Tibial artery (tissue), 4 donors: ENCODE data around the gene TSR3.
A peak's percentile ranks its signal among the peaks of the same experiment; 100 is the strongest.

Source experiments
- DNase-seq, 2 donors: peaks; one replicate each; pipeline ENCODE4 v3.0.0-alpha.2; 2019
- H3K27ac ChIP-seq, 2 donors: fragments of 200-600 bp; sonication (generic) in 1 of 2; 1 replicate in 1 of 2; 2 replicates in 1 of 2; pipeline ENCODE4 v1.5.1; 2018 to 2019; ENCODE audit warnings: mild to moderate bottlenecking in 1 of 2
- H3K27me3 ChIP-seq, 2 donors: fragments of 200-600 bp; sonication (generic) in 1 of 2; one replicate each; pipeline versions ENCODE4 v1.5.1 to v1.6.0; 2016 to 2019
- H3K36me3 ChIP-seq, 3 donors: fragments of 200-600 bp; sonication (generic) in 2 of 3; one replicate each; pipeline ENCODE4 v1.5.1; 2016 to 2019; ENCODE audit warnings: mild to moderate bottlenecking in 2 of 3
- H3K4me1 ChIP-seq, 4 donors: fragments of 200-600 bp; sonication (generic) in 2 of 4; 1 replicate in 3 of 4; 2 replicates in 1 of 4; pipeline ENCODE4 v1.5.1; 2016 to 2019
- H3K4me3 ChIP-seq, 2 donors: fragments of 200-600 bp; sonication (generic) in 1 of 2; 1 replicate in 1 of 2; 2 replicates in 1 of 2; pipeline ENCODE4 v1.5.1; 2018 to 2019; ENCODE audit warnings: mild to moderate bottlenecking in 2 of 2
- H3K9me3 ChIP-seq, 3 donors: fragments of 200-600 bp; sonication (generic) in 1 of 3; one replicate each; pipeline ENCODE4 v1.5.1; 2016 to 2019
- intact Hi-C: fragments of 100-400 bp; cut with DNase I; formaldehyde crosslinking; loops from one replicate; pipeline ENCODE4 v1.15.0; 2023; ENCODE audit warnings: low total_unique reads
- TF ChIP-seq, protein P1 (sequence below), 2 experiments: fragments of 200-600 bp in 1 of 2; fragments of 450-650 bp in 1 of 2; IDR thresholded peaks; one replicate each; pipeline ENCODE4 v1.5.1; 2017 to 2019; ENCODE audit warnings: antibody characterized with exemption in 2 of 2, mild to moderate bottlenecking in 1 of 2, moderate library complexity in 1 of 2

TSR3 gene

DNA sequence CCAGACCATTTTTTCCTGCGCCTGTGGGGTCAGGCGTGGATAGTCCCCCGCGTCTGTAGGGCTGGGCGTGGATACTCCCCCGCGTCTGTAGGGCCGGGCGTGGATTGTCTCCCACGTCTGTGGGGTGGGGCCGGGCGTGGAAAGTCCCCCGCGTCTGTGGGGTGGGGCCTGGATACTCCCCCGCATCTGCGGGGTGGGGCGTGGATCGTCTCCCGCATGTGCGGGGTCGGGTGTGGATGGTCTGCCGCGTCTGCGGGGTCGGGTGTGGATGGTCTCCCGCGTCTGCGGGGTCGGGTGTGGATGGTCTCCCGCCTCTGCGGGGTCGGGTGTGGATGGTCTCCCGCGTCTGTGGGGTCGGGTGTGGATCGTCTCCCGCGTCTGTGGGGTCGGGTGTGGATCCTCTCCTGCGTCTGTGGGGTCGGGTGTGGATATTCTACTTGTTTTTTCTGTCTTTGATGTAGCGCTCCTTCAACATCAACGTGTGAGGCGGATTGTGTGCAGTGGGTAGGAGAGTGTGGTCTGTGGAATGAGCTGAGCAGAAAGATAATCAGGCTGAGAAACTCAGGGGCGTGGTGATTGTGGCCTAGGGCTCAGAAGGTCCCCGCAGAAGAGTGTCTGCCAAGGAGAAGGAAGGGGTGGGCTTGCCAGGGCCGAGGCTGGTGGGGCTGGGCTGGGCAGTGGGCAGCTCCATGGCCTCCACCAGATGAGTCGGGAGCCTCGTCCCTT, 3.3 kb upstream of the TSR3 start:
- no peaks in the 10 kb centered on the region for H3K27me3 ChIP-seq
- no peaks in the 10 kb centered on the region for H3K9me3 ChIP-seq
- no peak for DNase-seq
- intact Hi-C loops, result no loop called here
- no peak overlapping the region for H3K4me3 ChIP-seq
- peaks cover under 1 to 27% (median 2%) of the 10 kb centered on the region in 3 donors for H3K36me3 ChIP-seq
- TF ChIP-seq, protein P1, sequence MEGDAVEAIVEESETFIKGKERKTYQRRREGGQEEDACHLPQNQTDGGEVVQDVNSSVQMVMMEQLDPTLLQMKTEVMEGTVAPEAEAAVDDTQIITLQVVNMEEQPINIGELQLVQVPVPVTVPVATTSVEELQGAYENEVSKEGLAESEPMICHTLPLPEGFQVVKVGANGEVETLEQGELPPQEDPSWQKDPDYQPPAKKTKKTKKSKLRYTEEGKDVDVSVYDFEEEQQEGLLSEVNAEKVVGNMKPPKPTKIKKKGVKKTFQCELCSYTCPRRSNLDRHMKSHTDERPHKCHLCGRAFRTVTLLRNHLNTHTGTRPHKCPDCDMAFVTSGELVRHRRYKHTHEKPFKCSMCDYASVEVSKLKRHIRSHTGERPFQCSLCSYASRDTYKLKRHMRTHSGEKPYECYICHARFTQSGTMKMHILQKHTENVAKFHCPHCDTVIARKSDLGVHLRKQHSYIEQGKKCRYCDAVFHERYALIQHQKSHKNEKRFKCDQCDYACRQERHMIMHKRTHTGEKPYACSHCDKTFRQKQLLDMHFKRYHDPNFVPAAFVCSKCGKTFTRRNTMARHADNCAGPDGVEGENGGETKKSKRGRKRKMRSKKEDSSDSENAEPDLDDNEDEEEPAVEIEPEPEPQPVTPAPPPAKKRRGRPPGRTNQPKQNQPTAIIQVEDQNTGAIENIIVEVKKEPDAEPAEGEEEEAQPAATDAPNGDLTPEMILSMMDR (IDR thresholded peaks at IDR 0.05), result no peak
- peaks cover 0 to 52% (median 25%) of the 10 kb centered on the region in 4 donors for H3K4me1 ChIP-seq
- no peak overlapping the region for H3K27ac ChIP-seq

DNA sequence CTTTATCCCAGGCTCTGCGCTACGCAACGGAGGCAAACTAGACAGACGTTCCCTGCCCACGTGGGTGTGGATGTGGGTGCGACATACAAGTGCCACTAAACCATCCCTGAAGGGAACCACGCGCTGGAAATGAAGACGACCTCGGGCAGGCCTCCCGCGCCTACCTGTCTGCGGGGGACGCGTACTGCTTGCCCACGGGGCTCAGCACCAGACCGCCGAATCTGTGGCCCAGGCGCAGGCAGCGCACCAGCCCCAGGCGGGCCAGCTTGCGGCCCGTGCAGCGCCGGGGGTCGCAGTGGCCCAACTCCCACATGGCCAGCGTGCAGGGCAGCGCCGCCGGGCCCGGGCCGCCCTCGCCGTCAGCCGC, 480 bp downstream of the TSR3 start:
- TF ChIP-seq, protein P1 (IDR thresholded peaks at IDR 0.05), result no peak

DNA sequence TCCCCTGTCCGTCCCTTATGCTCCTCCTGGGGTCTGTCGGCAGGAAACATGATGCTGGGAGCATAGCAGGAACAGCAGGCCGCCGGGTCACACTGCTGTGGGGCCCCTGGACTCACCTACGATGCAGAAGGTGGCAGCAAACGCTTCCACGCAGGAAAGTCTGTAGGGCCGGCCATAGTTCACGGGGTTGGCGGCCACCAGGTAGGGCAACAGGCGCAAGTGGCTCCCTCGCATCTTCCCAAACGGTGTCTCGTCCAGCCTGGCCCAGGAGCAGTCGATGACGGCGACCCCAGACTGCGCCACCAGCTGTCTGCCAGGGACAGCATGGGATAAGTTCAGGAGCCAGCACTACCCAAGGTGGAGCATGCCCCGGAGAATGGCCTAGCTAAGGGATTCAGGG, 987 bp downstream of the TSR3 start:
- Histone ChIP-seq H3K27me3 (no peaks in the 10 kb centered on the region), H3K36me3 (peaks cover 19 to 45% (median 25%) of the 10 kb centered on the region in 3 donors), H3K4me3 (peak overlapping the region; percentile 69 to 96), H3K4me1 (peaks cover 0 to 44% (median 25%) of the 10 kb centered on the region in 4 donors), H3K27ac (no peak overlapping the region), H3K9me3 (no peaks in the 10 kb centered on the region)
- intact Hi-C loops, result no loop called here
- TF ChIP-seq, protein P1 (IDR thresholded peaks at IDR 0.05), result no peak
- DNase-seq, result no peak

More for the DNA sequence above, 480 bp downstream of the TSR3 start:
- H3K27me3 ChIP-seq, result no peaks in the 10 kb centered on the region
- peaks cover 19 to 45% (median 25%) of the 10 kb centered on the region in 3 donors for H3K36me3 ChIP-seq
- peak overlapping the region; percentile 55 to 74 for H3K27ac ChIP-seq
- intact Hi-C loops, result no loop called here
- no peaks in the 10 kb centered on the region for H3K9me3 ChIP-seq
- H3K4me3 ChIP-seq, result peak overlapping the region; percentile 69 to 96
- H3K4me1 ChIP-seq, result peaks cover 0 to 49% (median 25%) of the 10 kb centered on the region in 4 donors
- DNase-seq, result no peak

DNA sequence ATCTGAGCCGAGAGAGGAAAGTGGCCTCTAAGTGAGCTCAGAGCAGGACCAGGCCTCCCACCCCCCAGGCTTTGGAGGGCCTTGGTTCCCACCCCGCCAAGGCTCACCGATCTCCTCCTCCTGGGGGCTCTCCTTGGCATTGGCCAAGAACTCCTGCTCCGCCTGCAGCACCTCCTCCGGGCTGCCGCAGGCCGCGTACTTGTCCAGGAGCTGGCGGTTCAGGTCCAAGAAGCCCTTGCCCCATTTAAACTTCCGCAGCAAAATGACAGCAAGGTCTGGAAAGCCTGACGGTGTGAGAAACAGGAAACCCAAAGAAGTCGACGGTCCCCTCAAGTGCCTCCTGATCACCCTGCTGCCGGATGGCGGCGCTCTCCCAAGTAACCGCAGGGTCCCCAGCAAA, 1.7 kb downstream of the TSR3 start:
- intact Hi-C loops, result no loop called here
- Histone ChIP-seq H3K9me3 (no peaks in the 10 kb centered on the region), H3K4me3 (no peak overlapping the region), H3K27ac (no peak overlapping the region), H3K4me1 (peaks cover 0 to 37% (median 25%) of the 10 kb centered on the region in 4 donors), H3K36me3 (peaks cover 19 to 45% (median 25%) of the 10 kb centered on the region in 3 donors), H3K27me3 (no peaks in the 10 kb centered on the region)
- TF ChIP-seq, protein P1 (IDR thresholded peaks at IDR 0.05), result no peak
- DNase-seq, result no peak

DNA sequence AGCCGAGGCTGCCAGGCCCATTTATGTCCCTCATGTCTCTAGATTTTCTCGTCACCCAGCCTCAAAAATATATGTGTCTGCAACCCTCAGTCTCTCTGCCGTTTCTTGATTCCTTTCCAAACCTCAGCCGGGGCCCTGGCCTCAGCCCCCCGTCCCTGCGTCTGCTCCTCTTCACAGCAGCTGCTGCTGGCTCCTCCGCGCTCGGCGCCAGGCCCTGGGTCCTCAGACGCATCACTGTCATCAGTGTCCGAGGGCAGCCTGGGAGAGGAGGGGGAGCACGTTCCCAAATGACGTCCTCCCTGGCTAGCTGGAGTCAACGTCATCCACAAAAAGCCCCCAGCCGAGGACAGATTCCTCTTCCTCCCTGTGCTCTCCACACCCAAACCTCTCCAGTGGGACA, 2.3 kb downstream of the TSR3 start:
- Histone ChIP-seq H3K4me3 (no peak overlapping the region), H3K27me3 (no peaks in the 10 kb centered on the region), H3K4me1 (peaks cover 0 to 34% (median 25%) of the 10 kb centered on the region in 4 donors), H3K9me3 (no peaks in the 10 kb centered on the region), H3K27ac (no peak overlapping the region), H3K36me3 (peaks cover 19 to 45% (median 25%) of the 10 kb centered on the region in 3 donors)
- TF ChIP-seq, protein P1 (IDR thresholded peaks at IDR 0.05), result no peak
- no peak for DNase-seq
- intact Hi-C loops, result no loop called here
